ENCODE data around the gene DCLRE1B.

Gene DCLRE1B

GRCh38 chr1:113871597-113872113 is 33.5 kb upstream of the DCLRE1B start, which contains the start of gene PTPN22:
TSS of gene PTPN22 (minus strand) at chr1:113871712.
- no peak within 1 kb of the TSS for H3K27ac Mint-ChIP-seq
- DNase-seq = no peak
- peaks cover 14% of the 10 kb centered on the region for H3K4me1 Mint-ChIP-seq
- H3K4me3 Mint-ChIP-seq = no peak within 1 kb of the TSS
- H3K36me3 Mint-ChIP-seq (ENCODE audit: low read depth) = no peaks in the 10 kb centered on the region
- TF ChIP-seq CTCF (IDR thresholded peaks at IDR 0.05) = no peak
- H3K27me3 Mint-ChIP-seq (ENCODE audit: low read depth, poor library complexity) = peaks cover 2% of the 10 kb centered on the region
- no peaks in the 10 kb centered on the region for H3K9me3 Mint-ChIP-seq

- no peak for TF ChIP-seq CTCF (IDR thresholded peaks at IDR 0.05)
- DNase-seq = no peak
- Mint-ChIP-seq H3K4me3 (no peak overlapping the region), H3K36me3 (ENCODE audit: low read depth) (no peaks in the 10 kb centered on the region), H3K27ac (no peak overlapping the region), H3K9me3 (no peaks in the 10 kb centered on the region), H3K27me3 (ENCODE audit: low read depth, poor library complexity) (peaks cover 2% of the 10 kb centered on the region), H3K4me1 (peaks cover 14% of the 10 kb centered on the region)
These were observed 32.7 kb upstream of the DCLRE1B start for GRCh38 chr1:113872219-113872935.

- TF ChIP-seq CTCF (IDR thresholded peaks at IDR 0.05) = no peak
- Mint-ChIP-seq H3K36me3 (ENCODE audit: low read depth) (no peaks in the 10 kb centered on the region), H3K27me3 (ENCODE audit: low read depth, poor library complexity) (peaks cover 2% of the 10 kb centered on the region), H3K27ac (no peak overlapping the region), H3K4me1 (peaks cover 14% of the 10 kb centered on the region), H3K9me3 (no peaks in the 10 kb centered on the region), H3K4me3 (no peak overlapping the region)
- DNase-seq = no peak
These were observed 30.9 kb upstream of the DCLRE1B start for GRCh38 chr1:113874012-113874879.

- no peak overlapping the region for H3K4me3 Mint-ChIP-seq
- DNase-seq = no peak
- H3K9me3 Mint-ChIP-seq = no peaks in the 10 kb centered on the region
- H3K36me3 Mint-ChIP-seq (ENCODE audit: low read depth) = no peaks in the 10 kb centered on the region
- no peak for TF ChIP-seq CTCF (IDR thresholded peaks at IDR 0.05)
- H3K27ac Mint-ChIP-seq = no peak overlapping the region
- peaks cover 14% of the 10 kb centered on the region for H3K4me1 Mint-ChIP-seq
- H3K27me3 Mint-ChIP-seq (ENCODE audit: low read depth, poor library complexity) = peaks cover 2% of the 10 kb centered on the region
These were observed 29.4 kb upstream of the DCLRE1B start for GRCh38 chr1:113875714-113876113.

- Mint-ChIP-seq H3K4me3 (no peak overlapping the region), H3K4me1 (peaks cover 12% of the 10 kb centered on the region), H3K36me3 (ENCODE audit: low read depth) (no peaks in the 10 kb centered on the region), H3K9me3 (no peaks in the 10 kb centered on the region), H3K27ac (no peak overlapping the region), H3K27me3 (ENCODE audit: low read depth, poor library complexity) (peaks cover 2% of the 10 kb centered on the region)
- no peak for DNase-seq
- TF ChIP-seq CTCF (IDR thresholded peaks at IDR 0.05) = no peak
These were observed 28.9 kb upstream of the DCLRE1B start for GRCh38 chr1:113876176-113876575.

Data from nephron progenitor cell (in vitro differentiated cells).